NCI-H1092 (cell line): ENCODE measurements around the gene FOXP2.

Source experiments
- DNase-seq: peaks from one replicate; lab custom pipeline; 2025; lab: John Stamatoyannopoulos, UW

FOXP2 gene

DNA sequence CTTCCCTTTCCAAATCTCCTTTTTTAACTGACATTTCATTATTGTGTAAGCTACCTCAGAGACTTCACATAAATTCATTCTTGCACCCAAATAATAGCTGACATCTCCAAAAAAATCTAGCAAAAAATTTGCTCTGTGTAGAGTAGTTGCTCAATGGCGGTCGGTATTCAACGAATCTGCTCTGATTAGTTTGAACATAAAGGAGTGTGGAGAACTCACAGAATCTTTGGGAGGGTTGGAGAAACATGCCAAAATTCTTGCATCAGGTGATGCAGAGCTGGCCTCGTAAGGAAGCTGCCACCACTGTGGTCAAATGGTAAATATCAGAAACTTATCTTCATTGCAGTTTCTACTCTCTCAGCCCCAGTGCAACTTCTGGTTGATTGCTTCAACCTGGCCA, 306.1 kb downstream of the FOXP2 start:
- DNase-seq: no peak

DNA sequence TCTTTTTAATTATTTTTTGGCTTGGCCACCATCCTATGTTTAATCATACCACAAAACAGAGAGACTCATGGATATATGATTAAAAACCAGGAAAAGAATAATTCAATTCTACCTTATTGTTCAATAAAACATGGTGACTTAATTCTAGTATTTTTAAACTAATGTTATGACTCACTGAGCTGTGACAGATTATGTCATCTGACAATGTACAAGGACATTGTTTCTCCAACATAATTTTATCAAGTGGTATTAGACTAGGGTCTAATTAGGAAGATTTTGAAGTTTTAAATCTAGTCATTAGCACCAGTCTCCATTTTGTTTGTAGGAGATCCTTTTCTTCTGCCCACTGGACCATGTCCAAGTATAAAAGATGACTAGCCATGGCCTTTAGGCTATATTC, 307.9 kb downstream of the FOXP2 start:
- no peak for DNase-seq

DNA sequence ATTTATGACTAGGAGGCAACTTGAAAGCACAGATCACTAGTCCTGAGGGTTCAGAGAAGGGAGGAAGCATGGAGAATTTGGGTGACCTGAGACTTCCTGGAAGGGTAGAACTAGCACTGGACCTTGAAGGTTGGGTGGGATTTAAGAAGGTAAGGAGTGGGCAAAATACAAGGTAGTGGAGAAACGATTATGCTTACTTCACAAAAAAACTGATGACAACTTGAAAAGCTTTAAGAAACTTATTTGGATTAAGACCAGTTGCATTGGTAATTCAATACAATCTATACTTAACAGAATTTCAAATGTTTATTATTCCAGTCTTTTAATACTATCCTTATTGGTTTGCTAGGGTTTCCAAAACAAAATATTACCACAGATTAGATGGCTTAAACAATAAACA, 308.7 kb downstream of the FOXP2 start:
- DNase-seq: no peak

DNA sequence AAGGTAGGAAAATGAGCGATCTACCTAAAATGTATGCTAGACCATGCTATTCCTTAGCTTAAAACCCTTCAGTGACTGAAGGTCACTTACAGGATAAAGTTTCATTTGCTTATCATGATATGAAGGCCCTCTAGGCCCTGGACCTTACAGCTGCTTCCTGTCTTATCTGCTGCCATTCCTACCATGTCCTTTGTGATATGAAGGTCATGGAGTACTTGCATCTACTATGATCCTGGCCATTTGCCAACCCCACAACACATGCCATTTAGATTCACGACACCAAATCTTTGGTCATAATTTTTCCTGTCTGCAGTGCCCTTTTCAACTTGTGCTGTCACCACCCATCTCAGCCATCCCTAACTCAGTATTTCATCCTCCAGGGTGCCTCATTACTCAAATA, 325.5 kb downstream of the FOXP2 start:
- no peak for DNase-seq

DNA sequence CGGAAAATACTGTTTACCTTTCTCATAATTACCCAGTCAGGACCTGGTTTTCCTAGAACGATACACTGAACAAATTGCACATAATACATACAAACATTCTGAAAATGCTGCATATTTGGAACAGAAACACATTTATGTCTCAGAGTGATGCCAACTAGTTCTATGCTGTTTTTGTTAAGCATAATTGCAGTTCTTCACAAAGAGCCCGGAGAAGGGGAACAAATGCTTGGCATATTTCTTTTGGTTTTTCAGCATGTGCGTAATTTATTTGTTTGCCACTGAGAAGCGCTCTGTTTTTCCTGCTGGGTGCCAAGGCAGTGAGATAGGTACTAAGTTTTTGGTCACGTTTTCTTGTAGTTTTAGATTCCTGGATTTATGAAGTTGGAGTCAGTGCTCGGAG, 326.3 kb downstream of the FOXP2 start:
- no peak for DNase-seq

DNA sequence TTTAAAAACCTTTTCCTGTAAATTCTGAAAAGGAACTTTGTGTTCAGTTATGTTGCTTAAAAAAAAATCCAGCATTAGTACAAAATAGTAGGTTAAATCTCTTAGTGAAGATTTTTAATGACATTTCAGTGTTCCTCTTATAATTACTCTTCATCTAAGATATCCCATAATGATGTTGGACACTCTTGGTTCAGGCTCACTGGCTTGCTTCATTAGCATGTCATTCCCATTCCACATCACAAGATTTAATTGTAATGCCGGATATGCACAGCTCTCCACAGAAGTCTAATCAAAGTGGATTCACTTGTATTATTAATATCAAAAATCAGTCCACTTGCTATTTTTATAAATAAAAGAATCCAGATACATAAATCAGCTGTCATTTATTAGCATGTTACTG, 327.3 kb downstream of the FOXP2 start:
- DNase-seq: no peak
